Panc1 (cell line): Measurements from ENCODE around the gene RBM19. TPM values are rescaled to one million over a fixed set of nuclear protein-coding genes. Genes with fewer than 3 reads are reported as not detected.

Experiments used
- ATAC-seq: fragments of 200-7000 bp; cut with Tn5 transposase; 2 replicates; pipeline ENCODE4 v1.9.1; 2020; ENCODE audit warnings: mild to moderate bottlenecking, moderate library complexity
- BruUV-seq: library from RNA; stranded (reverse); fragments of 400-500 nt; replicated peaks from 2 replicates; lab custom pipeline; 2021; lab: Mats Ljungman, UMichigan
- CTCF ChIA-PET: fragments of 300-600 bp; sonication (Branson Sonifier 250); formaldehyde crosslinking; loops from one replicate; lab custom pipeline; 2022; ENCODE audit warnings: antibody characterized with exemption; lab: Charles Lee
- POLR2A ChIA-PET: fragments of 300-600 bp; sonication (Branson Sonifier 250); formaldehyde crosslinking; loops from one replicate; lab custom pipeline; 2022; ENCODE audit warnings: antibody characterized with exemption; lab: Charles Lee
- DNase-seq: peaks from one replicate; pipeline ENCODE4 v3.0.0-alpha.2; 2010; ENCODE audit warnings: low read depth, low spot score
- H3K27ac ChIP-seq: 2 replicates; pipeline ENCODE4 v1.5.1; 2011; ENCODE audit warnings: mild to moderate bottlenecking, low read length, inconsistent platforms
- H3K27me3 ChIP-seq: fragments of 200-500 bp; sonication (Bioruptor generic); 2 replicates; pipeline ENCODE4 v1.6.0; 2014; ENCODE audit warnings: low read length, inconsistent platforms; ENCODE audit not compliant: control insufficient read depth, insufficient read depth
- H3K36me3 ChIP-seq: fragments of 200-500 bp; sonication (Bioruptor generic); 2 replicates; pipeline ENCODE4 v1.5.1; 2014; ENCODE audit warnings: inconsistent platforms, mild to moderate bottlenecking, low read length, moderate library complexity; ENCODE audit not compliant: control insufficient read depth, insufficient read depth
- H3K4me1 ChIP-seq: 2 replicates; pipeline ENCODE4 v1.5.1; 2011; ENCODE audit warnings: inconsistent platforms, mild to moderate bottlenecking, low read length, moderate library complexity; ENCODE audit not compliant: control insufficient read depth, insufficient read depth
- H3K4me3 ChIP-seq, 2 experiments: 2 replicates each; pipeline ENCODE4 v1.5.1; 2011 to 2012; ENCODE audit warnings: low read depth in 2 of 2, low read length in 2 of 2, mild to moderate bottlenecking in 2 of 2, inconsistent platforms in 1 of 2, moderate library complexity in 1 of 2
- H3K9me3 ChIP-seq: fragments of 200-500 bp; sonication (Bioruptor generic); 2 replicates; pipeline ENCODE4 v1.5.1; 2014; ENCODE audit warnings: low read depth, mild to moderate bottlenecking, inconsistent platforms, low read length, moderate library complexity; ENCODE audit not compliant: control insufficient read depth, insufficient read depth
- CTCF ChIP-seq: fragments of 450-650 bp; IDR thresholded peaks from 2 replicates; pipeline ENCODE4 v1.5.1; 2017; ENCODE audit warnings: mild to moderate bottlenecking
- POLR2AphosphoS5 ChIP-seq: IDR thresholded peaks from 2 replicates; pipeline ENCODE4 v1.6.1; 2012; ENCODE audit warnings: mild to moderate bottlenecking, low read depth, low read length, moderate library complexity
- SIN3A ChIP-seq: IDR thresholded peaks from 2 replicates; pipeline ENCODE4 v1.6.1; 2012; ENCODE audit warnings: low read depth, mild to moderate bottlenecking, low read length, moderate library complexity, borderline replicate concordance; ENCODE audit not compliant: insufficient read depth
- TCF7L2 ChIP-seq: IDR thresholded peaks from 2 replicates; pipeline ENCODE4 v1.6.1; 2011; ENCODE audit warnings: mild to moderate bottlenecking, low read depth, low read length, inconsistent platforms
- in situ Hi-C: cut with HindIII; loops from 2 replicates; pipeline ENCODE4 v1.10.0; 2016; ENCODE audit warnings: low sequenced_read_pairs, low pct_unique_long_range_greater_than_20kb
- intact Hi-C: fragments of 100-400 bp; cut with micrococcal nuclease; formaldehyde crosslinking; loops from one replicate; pipeline ENCODE4 v1.10.0; 2022; ENCODE audit not compliant: unreplicated experiment
- total RNA-seq: library from RNA; stranded (reverse); gene quantifications from one replicate; pipeline ENCODE4 v1.2.1, GENCODE V29; 2021; ENCODE audit not compliant: unreplicated experiment
- TF ChIP-seq, protein P1 (sequence below), 2 experiments: IDR thresholded peaks; 2 replicates each; pipeline ENCODE4 v1.6.1; 2011 to 2012; ENCODE audit warnings: low read depth in 2 of 2, control low read depth in 1 of 2, low read length in 1 of 2, mild to moderate bottlenecking in 1 of 2, moderate library complexity in 1 of 2; ENCODE audit not compliant: insufficient read depth in 1 of 2

Gene RBM19
- total RNA-seq, 1 experiment from 2014 or later: 44.8 TPM

DNA sequence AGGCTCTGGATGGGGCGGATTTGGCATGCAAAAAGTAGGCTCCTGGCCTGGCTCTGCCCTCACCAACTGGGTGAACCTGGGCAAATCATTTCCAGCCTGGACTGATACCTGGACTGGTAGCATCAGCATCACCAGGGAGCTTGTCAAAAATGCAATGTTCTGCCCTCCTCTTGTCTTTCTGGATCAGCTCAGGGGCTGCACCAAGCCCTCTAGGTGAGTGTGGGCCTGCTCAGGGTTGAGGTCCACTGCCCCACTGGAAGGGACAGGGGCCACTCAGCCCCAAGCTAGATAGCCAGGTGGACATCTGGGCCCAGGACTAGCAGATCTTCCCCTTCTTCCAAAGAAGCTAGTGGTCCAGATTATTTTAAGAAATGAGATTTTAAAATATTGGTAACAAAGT, 99.6 kb downstream of the RBM19 start:
- CTCF ChIA-PET: interaction anchor here (1.2 kb wide), 1 partner anchor 18 kb away, joined by 3 read pairs; no protein-coding TSS in a partner anchor
- ATAC-seq (no peak), DNase-seq (no peak)
- Histone ChIP-seq H3K27ac (no peak overlapping the region), H3K9me3 (no peaks in the 10 kb centered on the region), H3K4me1 (no peaks in the 10 kb centered on the region; the same call in 1 of the 2 replicates), H3K27me3 (no peaks in the 10 kb centered on the region), H3K4me3 (no peak overlapping the region), H3K36me3 (no peaks in the 10 kb centered on the region)
- in situ Hi-C loops: no loop called here
- POLR2A ChIA-PET: no interaction called here
- TF ChIP-seq POLR2AphosphoS5 (no peak), SIN3A (no peak), TCF7L2 (no peak), CTCF (no peak)
- TF ChIP-seq, protein P1, sequence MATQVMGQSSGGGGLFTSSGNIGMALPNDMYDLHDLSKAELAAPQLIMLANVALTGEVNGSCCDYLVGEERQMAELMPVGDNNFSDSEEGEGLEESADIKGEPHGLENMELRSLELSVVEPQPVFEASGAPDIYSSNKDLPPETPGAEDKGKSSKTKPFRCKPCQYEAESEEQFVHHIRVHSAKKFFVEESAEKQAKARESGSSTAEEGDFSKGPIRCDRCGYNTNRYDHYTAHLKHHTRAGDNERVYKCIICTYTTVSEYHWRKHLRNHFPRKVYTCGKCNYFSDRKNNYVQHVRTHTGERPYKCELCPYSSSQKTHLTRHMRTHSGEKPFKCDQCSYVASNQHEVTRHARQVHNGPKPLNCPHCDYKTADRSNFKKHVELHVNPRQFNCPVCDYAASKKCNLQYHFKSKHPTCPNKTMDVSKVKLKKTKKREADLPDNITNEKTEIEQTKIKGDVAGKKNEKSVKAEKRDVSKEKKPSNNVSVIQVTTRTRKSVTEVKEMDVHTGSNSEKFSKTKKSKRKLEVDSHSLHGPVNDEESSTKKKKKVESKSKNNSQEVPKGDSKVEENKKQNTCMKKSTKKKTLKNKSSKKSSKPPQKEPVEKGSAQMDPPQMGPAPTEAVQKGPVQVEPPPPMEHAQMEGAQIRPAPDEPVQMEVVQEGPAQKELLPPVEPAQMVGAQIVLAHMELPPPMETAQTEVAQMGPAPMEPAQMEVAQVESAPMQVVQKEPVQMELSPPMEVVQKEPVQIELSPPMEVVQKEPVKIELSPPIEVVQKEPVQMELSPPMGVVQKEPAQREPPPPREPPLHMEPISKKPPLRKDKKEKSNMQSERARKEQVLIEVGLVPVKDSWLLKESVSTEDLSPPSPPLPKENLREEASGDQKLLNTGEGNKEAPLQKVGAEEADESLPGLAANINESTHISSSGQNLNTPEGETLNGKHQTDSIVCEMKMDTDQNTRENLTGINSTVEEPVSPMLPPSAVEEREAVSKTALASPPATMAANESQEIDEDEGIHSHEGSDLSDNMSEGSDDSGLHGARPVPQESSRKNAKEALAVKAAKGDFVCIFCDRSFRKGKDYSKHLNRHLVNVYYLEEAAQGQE (IDR thresholded peaks at IDR 0.05; ENCODE audit: insufficient read depth in 1 of 2, low read depth in 2 of 2, low read length in 1 of 2): no peak
- no TSS peak for BruUV-seq
- intact Hi-C loops: no loop called here

DNA sequence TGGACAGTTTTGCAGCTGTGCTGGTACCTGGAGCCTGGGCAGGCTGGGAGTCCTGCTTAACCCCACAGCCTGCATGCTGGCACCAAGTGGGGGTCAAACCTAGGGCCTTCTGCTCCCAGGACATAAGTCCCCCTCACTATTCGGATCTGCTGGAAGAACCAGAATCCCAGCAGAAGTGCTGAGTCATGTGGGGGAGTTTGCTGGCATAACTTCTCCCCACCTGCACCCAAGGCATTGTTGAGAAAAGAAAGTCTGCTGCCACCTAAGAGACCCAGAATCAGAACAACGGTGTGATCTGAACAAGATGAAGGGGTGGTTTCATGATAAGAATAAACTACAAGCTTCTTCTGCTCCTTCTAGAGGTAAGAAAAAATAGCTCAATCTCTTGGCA, 102.7 kb downstream of the RBM19 start:
- BruUV-seq: no TSS peak
- in situ Hi-C loops (no loop called here), intact Hi-C loops (no loop called here)
- POLR2A ChIA-PET: no interaction called here
- Histone ChIP-seq H3K36me3 (no peaks in the 10 kb centered on the region), H3K27ac (no peak overlapping the region), H3K27me3 (no peaks in the 10 kb centered on the region), H3K9me3 (no peaks in the 10 kb centered on the region), H3K4me1 (no peaks in the 10 kb centered on the region), H3K4me3 (no peak overlapping the region)
- CTCF ChIA-PET: no interaction called here
- DNase-seq: no peak
- no peak; the same call in 1 of the 2 replicates for ATAC-seq
- TF ChIP-seq, protein P1 (IDR thresholded peaks at IDR 0.05; ENCODE audit: insufficient read depth in 1 of 2, low read depth in 2 of 2, low read length in 1 of 2): no peak
- TF ChIP-seq POLR2AphosphoS5 (no peak), CTCF (no peak), SIN3A (no peak)
